ENCODE data around the gene WNT7A. TPM values are rescaled to one million over a fixed set of nuclear protein-coding genes. Genes with fewer than 3 reads are reported as not detected.

Gene WNT7A
- polyA plus RNA-seq, 4 donors = 0.04 to 0.14 TPM; not detected in 2

- DNase-seq (ENCODE audit: low read depth in 4 of 4, low spot score in 3 of 4) = no peak
Measured at GRCh38 chr3:13833506-13834257, 46.2 kb downstream of the WNT7A start.

GRCh38 chr3:13832130-13832529 lies 47.7 kb downstream of the WNT7A start:
- DNase-seq (ENCODE audit: low read depth in 4 of 4, low spot score in 3 of 4) = no peak

GRCh38 chr3:13831386-13831996 lies 48.4 kb downstream of the WNT7A start:
- DNase-seq (ENCODE audit: low read depth in 4 of 4, low spot score in 3 of 4) = no peak

GRCh38 chr3:13829311-13829710 lies 50.6 kb downstream of the WNT7A start:
- no peak for DNase-seq (ENCODE audit: low read depth in 4 of 4, low spot score in 3 of 4)

- no peak for DNase-seq (ENCODE audit: low read depth in 4 of 4, low spot score in 3 of 4)
Measured at GRCh38 chr3:13828501-13829265, 51.2 kb downstream of the WNT7A start.

GRCh38 chr3:13827699-13828098 lies 52.2 kb downstream of the WNT7A start:
- no peak for DNase-seq (ENCODE audit: low read depth in 4 of 4, low spot score in 3 of 4)

- DNase-seq (ENCODE audit: low read depth in 4 of 4, low spot score in 3 of 4) = no peak
Measured at GRCh38 chr3:13827256-13827655, 52.6 kb downstream of the WNT7A start.

- no peak for DNase-seq (ENCODE audit: low read depth in 4 of 4, low spot score in 3 of 4)
Measured at GRCh38 chr3:13826672-13827071, 53.2 kb downstream of the WNT7A start.

- no peak for DNase-seq (ENCODE audit: low read depth in 4 of 4, low spot score in 3 of 4)
Measured at GRCh38 chr3:13825821-13826220, 54.0 kb downstream of the WNT7A start.

- DNase-seq (ENCODE audit: low read depth in 4 of 4, low spot score in 3 of 4) = no peak
Measured at GRCh38 chr3:13825311-13825579, 54.6 kb downstream of the WNT7A start.

- DNase-seq (ENCODE audit: low read depth in 4 of 4, low spot score in 3 of 4) = no peak
Measured at GRCh38 chr3:13824521-13825310, 55.2 kb downstream of the WNT7A start.

GRCh38 chr3:13823692-13824091 lies 56.2 kb downstream of the WNT7A start:
- DNase-seq (ENCODE audit: low read depth in 4 of 4, low spot score in 3 of 4) = no peak

GRCh38 chr3:13822871-13823585 lies 56.8 kb downstream of the WNT7A start:
- no peak for DNase-seq (ENCODE audit: low read depth in 4 of 4, low spot score in 3 of 4)

- no peak for DNase-seq (ENCODE audit: low read depth in 4 of 4, low spot score in 3 of 4)
Measured at GRCh38 chr3:13822042-13822441, 57.8 kb downstream of the WNT7A start.

GRCh38 chr3:13821126-13821525 lies 58.7 kb downstream of the WNT7A start:
- no peak for DNase-seq (ENCODE audit: low read depth in 4 of 4, low spot score in 3 of 4)

- DNase-seq (ENCODE audit: low read depth in 4 of 4, low spot score in 3 of 4) = no peak
Measured at GRCh38 chr3:13818919-13819318, 61.0 kb downstream of the WNT7A start.

- DNase-seq (ENCODE audit: low read depth in 4 of 4, low spot score in 3 of 4) = no peak
Measured at GRCh38 chr3:13815088-13815683, 64.7 kb downstream of the WNT7A start.

- DNase-seq (ENCODE audit: low read depth in 4 of 4, low spot score in 3 of 4) = no peak
Measured at GRCh38 chr3:13812034-13812471, 67.8 kb downstream of the WNT7A start.

GRCh38 chr3:13811614-13812013 lies 68.3 kb downstream of the WNT7A start:
- DNase-seq (ENCODE audit: low read depth in 4 of 4, low spot score in 3 of 4) = no peak

GRCh38 chr3:13808550-13808949 lies 71.3 kb downstream of the WNT7A start:
- DNase-seq (ENCODE audit: low read depth in 4 of 4, low spot score in 3 of 4) = no peak
